ENCODE results near the gene WDR6.
"Not testable (repeated sequence)": the region's sequence is repeated elsewhere in the genome, so short reads cannot be mapped to it uniquely, and the experiment has no call there.

Gene WDR6

DNA sequence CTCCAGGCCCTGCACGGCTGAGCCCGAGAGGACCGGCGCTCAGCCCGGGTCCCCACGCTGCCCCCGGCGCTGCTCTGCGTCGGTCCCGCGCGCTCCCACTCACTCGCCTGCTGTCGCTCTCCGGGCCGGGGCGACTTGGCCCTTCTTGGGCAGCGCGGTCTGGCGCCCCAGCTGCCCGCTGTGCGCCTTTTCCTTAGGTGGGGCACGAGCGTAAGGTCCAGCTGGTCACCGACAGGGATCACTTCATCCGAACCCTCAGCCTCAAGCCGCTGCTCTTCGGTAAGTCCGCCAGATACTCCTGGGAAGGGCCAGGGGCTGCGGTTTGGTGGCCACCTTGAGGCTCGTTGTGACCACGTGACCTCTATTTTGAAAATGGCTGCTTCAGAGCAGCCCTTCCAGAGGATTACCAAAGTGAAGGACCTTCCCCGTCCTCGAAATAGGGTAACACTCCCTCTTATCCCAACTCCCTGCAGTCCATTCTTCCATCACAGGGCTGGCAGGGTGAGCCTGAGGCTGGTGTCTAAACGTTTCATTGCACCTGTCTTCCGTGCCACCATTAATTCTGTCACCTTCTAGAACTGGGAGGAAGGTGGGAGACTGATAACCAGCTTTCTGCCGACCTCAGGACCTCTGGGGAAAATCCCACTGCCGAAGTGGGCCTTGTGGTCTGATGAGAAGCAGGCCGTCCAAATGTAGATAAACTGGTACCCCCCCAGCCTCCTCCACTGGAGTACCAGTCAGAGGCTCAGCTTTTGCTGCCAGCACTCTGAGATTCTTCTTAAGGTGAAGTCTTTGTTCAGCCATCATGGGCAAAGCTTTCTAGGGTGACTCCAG lies 16.3 kb upstream of the WDR6 start:
- no peak for DNase-seq

DNA sequence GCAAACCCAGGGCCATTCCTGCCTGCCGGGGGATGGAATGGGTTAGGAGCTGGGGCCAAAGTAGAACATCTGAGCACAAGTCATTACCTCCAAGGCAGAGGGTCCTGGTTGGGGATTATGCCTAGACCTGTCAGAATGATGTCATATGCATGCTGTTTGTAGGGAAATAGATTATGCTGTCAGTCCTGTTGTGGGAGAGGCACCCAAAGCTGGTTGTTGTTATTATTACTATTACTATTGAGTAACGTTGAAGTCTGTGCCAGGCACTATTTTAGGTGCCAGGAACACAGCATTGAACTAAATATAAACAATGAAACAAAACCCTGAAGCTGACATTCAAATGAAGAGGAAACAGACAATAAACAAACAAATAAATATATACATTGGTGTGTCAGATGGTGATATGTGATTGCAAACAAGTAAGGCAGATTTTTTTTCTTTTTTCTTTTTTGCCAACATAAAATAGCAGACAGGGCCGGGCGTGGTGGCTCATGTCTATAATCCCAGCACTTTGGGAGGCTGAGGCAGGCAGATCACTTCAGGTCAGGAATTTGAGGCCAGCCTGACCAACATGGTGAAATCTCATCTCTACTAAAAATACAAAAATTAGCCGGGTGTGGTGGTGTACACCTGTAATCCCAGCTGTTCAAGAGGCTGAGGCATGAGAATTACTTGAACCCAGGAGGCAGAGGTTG lies 15.2 kb upstream of the WDR6 start:
- no peak for DNase-seq

- no peak for DNase-seq
Observed at GRCh38 chr3:48993834-48994233, 13.4 kb upstream of the WDR6 start.

GRCh38 chr3:48996640-48997039 lies 10.6 kb upstream of the WDR6 start:
- no peak for DNase-seq

GRCh38 chr3:48997102-48997635 lies 10.0 kb upstream of the WDR6 start:
- DNase-seq: no peak

DNA sequence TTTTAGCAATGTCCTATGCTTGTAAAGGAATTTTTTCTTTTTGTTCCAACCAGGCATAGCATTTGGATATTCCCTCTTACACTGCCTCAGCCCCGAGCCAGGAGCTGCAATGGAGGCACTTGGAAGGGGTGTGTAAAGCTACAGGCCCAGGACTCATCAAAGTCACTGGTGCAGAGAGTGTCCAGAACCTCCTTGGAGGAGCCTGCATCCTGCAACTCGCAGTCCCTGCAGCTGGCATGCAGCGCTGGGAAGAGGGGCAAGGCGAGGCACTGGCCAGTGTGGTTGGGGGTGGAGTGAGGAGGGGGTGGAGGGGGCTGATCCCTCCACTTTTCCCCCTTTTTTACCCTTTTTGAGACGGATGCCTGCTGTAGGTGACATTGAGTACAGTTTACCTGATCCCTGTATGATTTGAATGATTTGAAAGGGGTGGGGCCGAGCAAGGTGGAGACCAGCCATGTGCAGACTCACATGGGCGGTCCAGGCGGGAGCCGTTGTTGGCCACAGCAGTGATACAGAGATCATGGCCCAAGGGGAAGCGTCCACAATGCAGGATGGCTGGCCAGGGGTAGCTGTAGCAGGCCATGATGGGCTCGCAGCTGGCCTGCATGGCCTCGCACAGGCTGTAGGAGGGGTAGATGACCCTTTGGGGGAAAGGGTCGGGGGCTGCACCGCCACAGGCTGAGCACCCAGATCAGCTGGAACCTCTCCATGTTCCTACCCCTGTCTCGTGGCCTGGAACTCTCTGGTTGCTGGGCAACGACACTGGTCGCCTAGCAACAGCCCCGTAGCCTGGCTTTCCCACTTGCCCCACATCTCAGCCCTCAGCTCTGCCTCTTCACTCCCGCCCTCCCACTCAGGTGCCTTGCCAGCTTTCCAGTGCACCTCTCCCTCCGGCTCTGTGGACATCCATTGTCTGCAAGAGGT lies 9.2 kb upstream of the WDR6 start:
- DNase-seq: no peak

DNA sequence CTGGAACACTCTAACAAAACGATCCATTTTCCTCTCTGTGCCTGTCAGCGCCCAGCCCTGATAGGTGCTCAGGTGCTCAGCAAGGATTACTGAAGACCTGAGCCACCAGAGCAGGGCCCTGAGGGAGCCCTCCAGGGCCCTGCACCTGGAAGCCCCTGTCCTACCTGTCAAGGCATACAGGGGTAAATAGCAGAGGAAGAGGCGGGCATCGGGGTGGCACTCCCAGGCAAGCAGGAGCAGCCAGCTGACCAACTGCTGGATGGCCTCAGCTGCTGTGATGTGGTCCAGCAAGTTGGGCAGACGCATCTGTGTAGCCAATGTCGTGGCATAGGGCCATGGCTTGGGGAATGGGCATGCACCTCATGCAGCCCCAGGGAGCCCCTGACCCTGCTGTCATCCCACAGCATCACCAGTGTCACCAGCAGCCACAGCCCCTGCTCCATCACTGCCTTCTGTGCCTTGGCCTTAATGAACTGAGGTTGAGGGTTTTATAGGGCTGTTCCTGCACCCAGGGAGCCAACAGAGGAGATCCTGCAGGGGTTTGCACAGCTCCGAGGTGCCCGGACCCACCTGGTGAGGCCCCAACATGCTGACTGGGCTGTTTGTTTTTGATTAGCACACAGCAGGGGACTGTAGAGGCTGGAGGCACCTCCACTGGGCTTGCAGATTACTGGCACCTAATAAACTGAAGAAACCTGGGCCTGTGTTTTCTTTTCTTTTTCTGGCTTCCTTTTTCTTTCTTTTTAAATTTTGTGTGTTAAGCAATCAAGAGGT lies 7.9 kb upstream of the WDR6 start:
- no peak for DNase-seq

GRCh38 chr3:49001155-49001554 lies 6.0 kb upstream of the WDR6 start:
- no peak for DNase-seq

DNA sequence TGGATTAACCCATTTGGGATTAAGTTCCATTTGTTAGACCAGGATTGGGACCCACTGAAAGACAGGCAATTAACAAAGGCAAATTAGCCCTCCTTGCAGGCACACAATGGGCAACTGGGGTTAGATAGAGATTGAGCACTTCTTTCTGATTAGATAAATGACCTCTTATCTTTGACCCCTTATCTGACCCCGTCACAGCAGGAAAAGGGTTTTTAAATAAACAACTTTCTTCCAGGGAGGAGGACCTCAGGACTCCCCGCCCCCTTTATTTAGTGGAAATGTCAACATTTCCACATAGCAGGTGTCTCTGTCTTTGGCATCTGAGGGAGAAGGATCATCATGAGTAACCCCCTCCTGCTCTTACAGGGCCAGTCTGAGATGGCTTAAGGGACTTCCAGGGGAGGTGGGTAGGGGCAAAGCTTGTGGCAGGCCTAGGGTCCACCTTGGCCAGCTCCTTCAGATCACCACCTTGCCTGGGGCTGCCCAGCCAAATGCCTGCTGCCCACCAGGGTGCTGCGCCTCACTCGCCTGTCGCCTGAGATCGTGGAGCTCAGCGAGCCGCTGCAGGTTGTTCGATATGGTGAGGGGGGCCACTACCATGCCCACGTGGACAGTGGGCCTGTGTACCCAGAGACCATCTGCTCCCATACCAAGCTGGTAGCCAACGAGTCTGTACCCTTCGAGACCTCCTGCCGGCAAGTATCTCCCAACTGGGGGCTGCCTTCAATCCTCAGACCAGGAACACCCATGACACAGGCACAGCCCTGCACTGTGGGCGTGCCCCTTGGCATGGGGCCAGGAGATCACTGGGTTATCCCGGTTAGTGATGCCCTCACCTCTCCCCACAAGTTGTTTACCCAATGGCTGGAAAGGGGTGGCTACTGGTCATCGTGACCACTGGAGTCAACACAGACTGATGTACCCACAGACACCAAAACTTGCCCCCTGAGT lies 2.6 kb upstream of the WDR6 start:
- DNase-seq: no peak

DNA sequence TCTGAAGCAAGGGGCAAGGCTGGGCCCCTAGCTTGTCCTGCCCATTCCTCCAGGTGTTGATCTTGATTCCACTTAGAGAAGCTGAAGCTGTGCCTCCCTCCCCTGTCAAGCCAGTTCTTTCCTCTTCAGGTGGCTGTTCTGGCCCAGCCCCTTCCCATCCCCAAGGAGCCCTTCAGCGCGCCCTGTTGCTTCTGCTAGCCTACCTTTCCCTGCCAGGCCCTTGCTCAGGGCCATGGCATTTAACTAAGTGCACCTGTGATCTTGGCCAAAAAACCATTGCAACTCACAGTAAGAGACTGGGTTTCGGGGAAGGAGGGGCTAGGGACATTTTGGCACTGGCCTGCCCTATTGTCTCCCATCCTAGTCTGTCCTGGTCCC lies 1.9 kb upstream of the WDR6 start:
- no peak for DNase-seq

DNA sequence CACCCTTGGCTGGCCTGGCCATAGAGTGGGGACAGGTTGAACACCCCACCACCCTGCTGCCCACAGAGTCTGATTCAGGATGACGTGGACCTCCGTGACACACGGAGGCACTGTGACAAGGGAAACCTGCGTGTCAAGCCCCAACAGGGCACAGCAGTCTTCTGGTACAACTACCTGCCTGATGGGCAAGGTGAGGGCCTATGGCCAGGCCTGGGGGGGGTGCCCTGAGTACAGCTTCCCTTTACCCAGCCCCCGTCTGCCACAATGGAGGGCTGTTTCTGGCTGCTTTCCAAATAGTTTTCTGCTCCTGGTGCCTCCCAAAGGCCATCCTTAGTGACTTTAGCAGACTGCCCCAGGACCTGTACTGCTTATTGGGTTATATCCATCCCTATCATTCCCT lies 1.2 kb upstream of the WDR6 start:
- DNase-seq: no peak

DNA sequence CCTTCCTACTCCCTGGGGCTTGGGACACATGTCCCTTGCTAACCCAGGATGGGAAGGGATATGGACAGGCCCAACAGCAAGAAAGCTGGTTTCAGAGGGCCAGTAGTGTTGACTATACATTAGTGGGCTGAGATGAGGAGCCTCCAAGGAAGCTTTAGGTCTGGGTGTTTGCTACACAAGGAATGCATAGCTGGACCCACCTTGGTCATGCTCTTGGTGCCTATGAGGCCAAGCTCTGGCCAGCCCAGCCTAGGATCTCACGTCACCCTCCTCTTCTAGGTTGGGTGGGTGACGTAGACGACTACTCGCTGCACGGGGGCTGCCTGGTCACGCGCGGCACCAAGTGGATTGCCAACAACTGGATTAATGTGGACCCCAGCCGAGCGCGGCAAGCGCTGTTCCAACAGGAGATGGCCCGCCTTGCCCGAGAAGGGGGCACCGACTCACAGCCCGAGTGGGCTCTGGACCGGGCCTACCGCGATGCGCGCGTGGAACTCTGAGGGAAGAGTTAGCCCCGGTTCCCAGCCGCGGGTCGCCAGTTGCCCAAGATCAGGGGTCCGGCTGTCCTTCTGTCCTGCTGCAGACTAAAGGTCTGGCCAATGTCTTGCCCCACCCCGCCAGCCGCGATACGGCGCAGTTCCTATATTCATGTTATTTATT lies 653 bp upstream of the WDR6 start:
- DNase-seq: no peak

DNA sequence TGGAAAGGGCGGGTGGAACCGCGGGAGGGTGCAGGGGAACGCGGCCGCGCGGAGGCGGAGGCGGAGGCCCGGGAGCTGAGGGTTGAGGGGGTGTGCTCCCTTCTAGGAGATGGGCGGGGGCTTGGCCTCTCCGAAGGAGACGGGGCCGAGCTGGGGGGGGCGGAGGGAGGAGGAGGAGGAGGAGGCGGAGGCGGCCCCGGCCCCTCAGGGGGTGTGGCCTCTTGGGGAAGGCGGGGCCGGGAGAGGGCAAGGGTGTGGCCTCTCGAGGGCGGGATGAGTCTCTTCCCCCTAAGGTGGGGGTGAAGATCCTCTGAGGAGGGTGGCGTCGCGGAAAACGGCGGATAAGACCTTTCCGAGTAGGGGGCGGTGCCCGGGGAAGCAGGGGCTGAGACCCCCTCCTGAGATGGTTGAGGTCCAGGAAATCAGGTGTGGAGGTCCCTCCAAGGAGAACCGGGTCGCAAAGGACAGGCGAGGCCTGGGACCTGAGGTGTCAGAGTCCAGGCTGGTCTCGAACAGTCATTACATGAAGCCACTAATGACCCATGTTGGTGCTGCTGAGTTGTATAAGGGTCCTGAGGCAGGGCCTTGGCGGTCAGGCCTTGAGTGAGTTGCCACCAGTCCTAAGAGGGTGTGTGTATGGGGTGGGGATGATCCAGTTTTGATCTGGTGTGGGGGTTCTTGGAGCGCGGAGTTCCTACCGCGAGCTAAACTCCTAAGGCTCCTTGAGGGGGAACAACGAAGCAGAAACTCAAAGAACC lies 759 bp downstream of the WDR6 start:
- DNase-seq: peak; percentile 80

DNA sequence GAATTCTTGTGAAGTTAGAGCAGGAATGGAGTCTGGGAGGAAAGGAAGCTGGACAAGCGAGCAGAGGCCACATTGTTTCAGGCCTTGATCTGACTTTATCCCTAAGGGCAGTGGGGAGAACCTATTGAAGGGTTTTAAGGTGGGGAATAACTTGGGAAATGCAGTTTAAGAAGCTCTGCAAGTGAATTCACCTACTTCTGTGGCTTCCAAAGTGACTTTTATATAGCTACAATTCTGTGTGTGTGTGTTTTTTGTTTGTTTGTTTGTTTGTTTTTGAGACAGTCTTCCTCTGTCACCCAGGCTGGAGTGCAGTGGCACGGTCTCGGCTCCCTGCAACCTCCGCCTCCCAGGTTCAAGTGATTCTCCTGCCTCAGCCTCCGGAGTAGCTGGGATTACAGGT lies 1.4 kb downstream of the WDR6 start:
- DNase-seq: not testable (repeated sequence)

GRCh38 chr3:49009396-49009795 lies 2.2 kb downstream of the WDR6 start:
- DNase-seq: no peak

GRCh38 chr3:49012441-49013017 lies 5.3 kb downstream of the WDR6 start:
- no peak for DNase-seq

- DNase-seq: no peak
Observed at GRCh38 chr3:49013113-49013737, 6.0 kb downstream of the WDR6 start.

- no peak for DNase-seq
Observed at GRCh38 chr3:49013738-49014660, 6.8 kb downstream of the WDR6 start.

Measured in GDM1 (cell line).